ENCODE results near the gene TRIM33. TPM values are rescaled to one million over a fixed set of nuclear protein-coding genes. Genes with fewer than 3 reads are reported as not detected.

Gene TRIM33
- polyA plus RNA-seq, 1 of the 3 experiments (the other 2 are of a cell fraction): 6.3 TPM

DNA sequence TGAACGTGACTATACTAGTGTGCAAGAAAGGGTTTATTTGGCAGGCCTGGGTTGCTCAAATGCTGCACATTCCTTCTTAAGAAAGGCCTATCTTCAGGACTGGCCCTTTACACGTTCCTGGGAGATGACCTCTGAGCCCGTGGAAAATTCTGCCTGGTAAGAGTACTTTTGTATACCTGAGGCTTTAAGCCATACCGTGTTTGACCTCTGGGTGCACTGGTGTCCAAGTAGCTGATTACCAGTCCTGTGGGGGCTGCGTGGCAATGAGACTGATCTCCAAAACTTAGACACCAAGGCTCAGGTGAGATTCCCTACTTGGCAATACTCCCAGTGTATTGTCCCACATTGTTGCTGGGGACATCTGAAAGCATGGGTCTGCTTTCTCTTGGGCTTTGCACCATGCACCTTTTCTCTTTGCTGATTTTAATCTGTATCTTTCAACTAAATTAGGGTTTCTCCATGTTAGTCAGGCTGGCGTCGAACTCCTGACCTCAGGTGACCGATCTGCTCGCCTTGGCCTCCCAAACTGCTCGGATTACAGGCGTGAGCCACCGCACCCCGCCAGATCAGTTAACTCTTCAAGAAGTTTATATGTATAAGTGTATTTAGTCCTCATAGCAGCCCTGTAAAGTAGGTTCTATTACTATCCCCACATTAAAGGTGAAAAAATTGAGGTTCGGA, 44.5 kb downstream of the TRIM33 start:
- peaks cover 0 to 4% of the 10 kb centered on the region in 2 experiments; a peak in 2 of 4 replicates for H3K4me1 ChIP-seq (ENCODE audit: control insufficient read depth in 1 of 2, insufficient read depth in 2 of 2, low read depth in 1 of 2, low read length in 1 of 2)
- H3K4me3 ChIP-seq (ENCODE audit: low read depth in 2 of 2, low read length in 1 of 2): no peak overlapping the region
- H3K27ac ChIP-seq (ENCODE audit: low read depth in 2 of 2, low read length in 1 of 2): no peak overlapping the region
- no peak overlapping the region for H3K4me2 ChIP-seq
- H2AFZ ChIP-seq (ENCODE audit: low read depth): no peak overlapping the region
- no peak overlapping the region for H3K9ac ChIP-seq
- WGBS (ENCODE audit: low lambda C conversion rate): 96% methylated on average over 14 of the region's 14 CpGs
- ChIA-PET CTCF (interaction anchor here (1.2 kb wide), 1 partner anchor 120 kb away, joined by 3 read pairs; no protein-coding TSS in a partner anchor), POLR2A (no interaction called here)
- H3F3A ChIP-seq (replicated peaks; ENCODE audit: insufficient read depth): peaks cover 6% of the 10 kb centered on the region
- no peaks in the 10 kb centered on the region for H3K27me3 ChIP-seq (ENCODE audit: insufficient read depth)
- no peaks in the 10 kb centered on the region for H3K9me2 ChIP-seq
- no peak for DNase-seq
- TF ChIP-seq RXRA (IDR thresholded peaks at IDR 0.05; ENCODE audit: borderline replicate concordance, low read depth) (no peak), TCF12 (IDR thresholded peaks at IDR 0.05) (no peak), POLR2AphosphoS5 (IDR thresholded peaks at IDR 0.05; ENCODE audit: low read depth, low read length) (no peak), JUND (IDR thresholded peaks at IDR 0.05) (no peak), SIN3A (IDR thresholded peaks at IDR 0.05; ENCODE audit: borderline replicate concordance, low read depth, low read length) (no peak), GABPA (IDR thresholded peaks at IDR 0.05; ENCODE audit: low read depth) (no peak), NRF1 (IDR thresholded peaks at IDR 0.05; ENCODE audit: low read depth, low read length) (no peak)
- TF ChIP-seq, protein P1, sequence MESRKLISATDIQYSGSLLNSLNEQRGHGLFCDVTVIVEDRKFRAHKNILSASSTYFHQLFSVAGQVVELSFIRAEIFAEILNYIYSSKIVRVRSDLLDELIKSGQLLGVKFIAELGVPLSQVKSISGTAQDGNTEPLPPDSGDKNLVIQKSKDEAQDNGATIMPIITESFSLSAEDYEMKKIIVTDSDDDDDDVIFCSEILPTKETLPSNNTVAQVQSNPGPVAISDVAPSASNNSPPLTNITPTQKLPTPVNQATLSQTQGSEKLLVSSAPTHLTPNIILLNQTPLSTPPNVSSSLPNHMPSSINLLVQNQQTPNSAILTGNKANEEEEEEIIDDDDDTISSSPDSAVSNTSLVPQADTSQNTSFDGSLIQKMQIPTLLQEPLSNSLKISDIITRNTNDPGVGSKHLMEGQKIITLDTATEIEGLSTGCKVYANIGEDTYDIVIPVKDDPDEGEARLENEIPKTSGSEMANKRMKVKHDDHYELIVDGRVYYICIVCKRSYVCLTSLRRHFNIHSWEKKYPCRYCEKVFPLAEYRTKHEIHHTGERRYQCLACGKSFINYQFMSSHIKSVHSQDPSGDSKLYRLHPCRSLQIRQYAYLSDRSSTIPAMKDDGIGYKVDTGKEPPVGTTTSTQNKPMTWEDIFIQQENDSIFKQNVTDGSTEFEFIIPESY (IDR thresholded peaks at IDR 0.05; ENCODE audit: borderline replicate concordance, low read depth): no peak
- H3K79me2 ChIP-seq (ENCODE audit: insufficient read depth): peaks cover 80% of the 10 kb centered on the region
- H3K9me3 ChIP-seq: no peaks in the 10 kb centered on the region
- H3K36me3 ChIP-seq (replicated peaks in 1 of 2; ENCODE audit: control insufficient read depth in 1 of 2, insufficient read depth in 2 of 2, low read length in 1 of 2): peaks cover 11 to 15% of the 10 kb centered on the region in 2 experiments
- H4K20me1 ChIP-seq (ENCODE audit: insufficient read depth): peaks cover 26% of the 10 kb centered on the region

DNA sequence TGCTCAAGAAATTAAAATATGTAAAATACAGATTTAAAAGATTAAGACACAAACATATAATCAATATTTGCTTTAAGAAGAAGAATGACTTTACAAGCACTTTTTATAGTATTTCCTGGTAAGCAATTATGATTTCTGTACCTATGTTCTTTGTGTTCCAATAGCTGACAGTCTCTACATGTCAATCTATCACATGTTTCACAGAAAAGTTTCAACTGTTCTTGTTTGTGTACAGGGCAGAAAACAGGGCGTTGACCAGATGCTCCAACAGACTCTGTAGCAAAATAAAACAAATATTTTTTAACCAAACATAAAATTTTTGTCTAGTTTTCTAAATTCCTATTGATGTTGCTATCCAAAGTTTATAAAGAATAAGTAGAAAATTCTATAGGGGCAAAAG, 48.0 kb downstream of the TRIM33 start:
- no peak overlapping the region for H3K4me2 ChIP-seq
- no peaks in the 10 kb centered on the region for H3K27me3 ChIP-seq (ENCODE audit: insufficient read depth)
- H3K4me3 ChIP-seq (ENCODE audit: low read depth in 2 of 2, low read length in 1 of 2): no peak overlapping the region
- H3K4me1 ChIP-seq (ENCODE audit: control insufficient read depth in 1 of 2, insufficient read depth in 2 of 2, low read depth in 1 of 2, low read length in 1 of 2): peaks cover 0 to under 1% of the 10 kb centered on the region in 2 experiments; a peak in 1 of 4 replicates
- H3K9me2 ChIP-seq: no peaks in the 10 kb centered on the region
- ChIA-PET POLR2A (no interaction called here), CTCF (interaction anchor here (1.2 kb wide), 1 partner anchor 11 kb away, joined by 3 read pairs; no protein-coding TSS in a partner anchor)
- 92% methylated on average over 1 of the region's 1 CpG for WGBS (ENCODE audit: low lambda C conversion rate)
- TF ChIP-seq RFX5 (IDR thresholded peaks at IDR 0.05; ENCODE audit: low read length): no peak
- H2AFZ ChIP-seq (ENCODE audit: low read depth): no peak overlapping the region
- peaks cover 11% of the 10 kb centered on the region for H4K20me1 ChIP-seq (ENCODE audit: insufficient read depth)
- peaks cover 6% of the 10 kb centered on the region for H3F3A ChIP-seq (replicated peaks; ENCODE audit: insufficient read depth)
- no peaks in the 10 kb centered on the region; the same call in 1 of the 2 replicates for H3K9me3 ChIP-seq
- DNase-seq: no peak
- peaks cover 30 to 35% of the 10 kb centered on the region in 2 experiments for H3K36me3 ChIP-seq (replicated peaks in 1 of 2; ENCODE audit: control insufficient read depth in 1 of 2, insufficient read depth in 2 of 2, low read length in 1 of 2)
- H3K79me2 ChIP-seq (ENCODE audit: insufficient read depth): peaks cover 53% of the 10 kb centered on the region
- H3K9ac ChIP-seq: no peak overlapping the region
- no peak overlapping the region for H3K27ac ChIP-seq (ENCODE audit: low read depth in 2 of 2, low read length in 1 of 2)

DNA sequence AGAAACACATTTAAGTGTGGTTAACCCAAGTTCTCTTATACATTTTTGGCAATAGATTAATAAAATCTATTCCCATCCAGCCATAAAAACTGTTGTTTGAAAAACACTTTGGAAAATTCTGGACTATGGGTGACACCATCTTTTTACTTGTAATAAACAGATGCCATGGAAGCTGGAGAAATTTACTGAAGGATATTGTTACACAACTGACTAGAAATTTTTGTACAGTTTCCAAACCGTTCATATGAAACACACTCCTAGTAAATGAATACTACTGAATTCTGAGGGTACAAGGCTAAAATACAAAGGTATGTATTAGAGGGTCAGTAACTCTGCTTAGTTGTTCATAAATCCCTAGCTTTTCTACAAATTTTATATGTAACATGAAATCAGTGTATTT, 48.7 kb downstream of the TRIM33 start:
- H4K20me1 ChIP-seq (ENCODE audit: insufficient read depth): peaks cover 6% of the 10 kb centered on the region; the same call in 1 of the 2 replicates
- H3F3A ChIP-seq (replicated peaks; ENCODE audit: insufficient read depth): peaks cover 6% of the 10 kb centered on the region
- ChIA-PET POLR2A (no interaction called here), CTCF (interaction anchor here (1.1 kb wide), 1 partner anchor 116 kb away, joined by 4 read pairs; no protein-coding TSS in a partner anchor)
- H3K79me2 ChIP-seq (ENCODE audit: insufficient read depth): peaks cover 47% of the 10 kb centered on the region
- no peak overlapping the region for H3K9ac ChIP-seq
- no peaks in the 10 kb centered on the region; the same call in 1 of the 2 replicates for H3K9me3 ChIP-seq
- TF ChIP-seq, protein P2, sequence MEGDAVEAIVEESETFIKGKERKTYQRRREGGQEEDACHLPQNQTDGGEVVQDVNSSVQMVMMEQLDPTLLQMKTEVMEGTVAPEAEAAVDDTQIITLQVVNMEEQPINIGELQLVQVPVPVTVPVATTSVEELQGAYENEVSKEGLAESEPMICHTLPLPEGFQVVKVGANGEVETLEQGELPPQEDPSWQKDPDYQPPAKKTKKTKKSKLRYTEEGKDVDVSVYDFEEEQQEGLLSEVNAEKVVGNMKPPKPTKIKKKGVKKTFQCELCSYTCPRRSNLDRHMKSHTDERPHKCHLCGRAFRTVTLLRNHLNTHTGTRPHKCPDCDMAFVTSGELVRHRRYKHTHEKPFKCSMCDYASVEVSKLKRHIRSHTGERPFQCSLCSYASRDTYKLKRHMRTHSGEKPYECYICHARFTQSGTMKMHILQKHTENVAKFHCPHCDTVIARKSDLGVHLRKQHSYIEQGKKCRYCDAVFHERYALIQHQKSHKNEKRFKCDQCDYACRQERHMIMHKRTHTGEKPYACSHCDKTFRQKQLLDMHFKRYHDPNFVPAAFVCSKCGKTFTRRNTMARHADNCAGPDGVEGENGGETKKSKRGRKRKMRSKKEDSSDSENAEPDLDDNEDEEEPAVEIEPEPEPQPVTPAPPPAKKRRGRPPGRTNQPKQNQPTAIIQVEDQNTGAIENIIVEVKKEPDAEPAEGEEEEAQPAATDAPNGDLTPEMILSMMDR (IDR thresholded peaks at IDR 0.05): no peak
- TF ChIP-seq, protein P3, sequence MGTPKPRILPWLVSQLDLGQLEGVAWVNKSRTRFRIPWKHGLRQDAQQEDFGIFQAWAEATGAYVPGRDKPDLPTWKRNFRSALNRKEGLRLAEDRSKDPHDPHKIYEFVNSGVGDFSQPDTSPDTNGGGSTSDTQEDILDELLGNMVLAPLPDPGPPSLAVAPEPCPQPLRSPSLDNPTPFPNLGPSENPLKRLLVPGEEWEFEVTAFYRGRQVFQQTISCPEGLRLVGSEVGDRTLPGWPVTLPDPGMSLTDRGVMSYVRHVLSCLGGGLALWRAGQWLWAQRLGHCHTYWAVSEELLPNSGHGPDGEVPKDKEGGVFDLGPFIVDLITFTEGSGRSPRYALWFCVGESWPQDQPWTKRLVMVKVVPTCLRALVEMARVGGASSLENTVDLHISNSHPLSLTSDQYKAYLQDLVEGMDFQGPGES (IDR thresholded peaks at IDR 0.05; ENCODE audit: low read depth, low read length): no peak
- no peak for TF ChIP-seq TAF1 (IDR thresholded peaks at IDR 0.05; ENCODE audit: borderline replicate concordance, low read depth, low read length)
- 100% methylated on average over 1 of the region's 1 CpG for WGBS (ENCODE audit: low lambda C conversion rate)
- no peak overlapping the region for H3K4me3 ChIP-seq (ENCODE audit: low read depth in 2 of 2, low read length in 1 of 2)
- no peaks in the 10 kb centered on the region for H3K27me3 ChIP-seq (ENCODE audit: insufficient read depth)
- H3K4me2 ChIP-seq: no peak overlapping the region
- H3K36me3 ChIP-seq (replicated peaks in 1 of 2; ENCODE audit: control insufficient read depth in 1 of 2, insufficient read depth in 2 of 2, low read length in 1 of 2): peaks cover 33 to 35% of the 10 kb centered on the region in 2 experiments
- no peak overlapping the region for H2AFZ ChIP-seq (ENCODE audit: low read depth)
- H3K4me1 ChIP-seq (ENCODE audit: control insufficient read depth in 1 of 2, insufficient read depth in 2 of 2, low read depth in 1 of 2, low read length in 1 of 2): no peaks in the 10 kb centered on the region; a peak in 1 of 4 replicates
- DNase-seq: no peak
- H3K9me2 ChIP-seq: no peaks in the 10 kb centered on the region
- H3K27ac ChIP-seq (ENCODE audit: low read depth in 2 of 2, low read length in 1 of 2): no peak overlapping the region
